ENCODE results near the gene PIP5K1B. TPM values are rescaled to one million over a fixed set of nuclear protein-coding genes. Genes with fewer than 3 reads are reported as not detected.
A peak's percentile ranks its signal among the peaks of the same experiment; 100 is the strongest.

Gene PIP5K1B, protein sequence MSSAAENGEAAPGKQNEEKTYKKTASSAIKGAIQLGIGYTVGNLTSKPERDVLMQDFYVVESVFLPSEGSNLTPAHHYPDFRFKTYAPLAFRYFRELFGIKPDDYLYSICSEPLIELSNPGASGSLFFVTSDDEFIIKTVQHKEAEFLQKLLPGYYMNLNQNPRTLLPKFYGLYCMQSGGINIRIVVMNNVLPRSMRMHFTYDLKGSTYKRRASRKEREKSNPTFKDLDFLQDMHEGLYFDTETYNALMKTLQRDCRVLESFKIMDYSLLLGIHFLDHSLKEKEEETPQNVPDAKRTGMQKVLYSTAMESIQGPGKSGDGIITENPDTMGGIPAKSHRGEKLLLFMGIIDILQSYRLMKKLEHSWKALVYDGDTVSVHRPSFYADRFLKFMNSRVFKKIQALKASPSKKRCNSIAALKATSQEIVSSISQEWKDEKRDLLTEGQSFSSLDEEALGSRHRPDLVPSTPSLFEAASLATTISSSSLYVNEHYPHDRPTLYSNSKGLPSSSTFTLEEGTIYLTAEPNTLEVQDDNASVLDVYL
- total RNA-seq (2022) = 0.16 TPM in 1 of 2 replicates, not detected in the other
- Bru-seq, nascent RNA = percentile 16 among the genes with signal in this experiment
- percentile 13 among the genes with signal in this experiment for BruChase-seq, experiment 1, labeled RNA remaining after a 6-hour chase
- percentile 14 among the genes with signal in this experiment for BruChase-seq, experiment 2, labeled RNA remaining after a 2-hour chase
- long read RNA-seq = 0 reads

DNA sequence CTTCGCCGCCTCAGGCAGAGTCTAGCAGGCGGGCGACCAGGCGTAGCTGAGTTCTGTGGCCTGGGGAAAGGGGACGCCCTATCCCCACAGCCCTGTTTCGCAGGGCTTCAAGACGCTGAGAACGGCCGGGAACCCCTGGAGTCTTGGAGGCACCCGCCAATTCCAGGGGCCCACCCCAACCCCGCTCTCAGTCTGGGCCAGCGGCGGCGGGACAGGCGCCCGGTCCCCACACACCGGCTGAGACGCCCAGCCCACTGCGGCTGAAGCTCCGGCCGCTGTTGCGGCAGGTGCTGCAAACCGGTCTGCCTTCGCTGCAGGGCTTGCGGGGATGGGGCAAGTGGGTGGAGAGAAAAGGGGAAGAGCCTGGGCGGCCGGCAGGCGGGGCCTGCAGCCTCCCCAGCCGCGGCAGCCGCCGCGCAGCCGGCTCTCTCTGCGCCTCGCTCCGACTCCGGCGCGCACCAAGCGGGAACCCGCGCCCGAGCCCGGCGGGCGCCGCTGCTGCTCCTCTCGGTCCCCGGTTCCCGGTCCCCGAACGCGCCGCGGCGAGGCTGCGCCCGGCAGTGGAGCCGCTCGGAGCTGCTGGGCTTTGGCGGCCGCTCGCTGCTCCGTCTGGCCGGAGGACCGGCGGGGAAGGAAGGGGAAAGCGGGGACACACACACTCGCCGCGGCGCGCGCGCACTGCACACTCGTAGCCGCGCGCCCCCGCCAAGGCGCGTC, at the start of gene PIP5K1B:
PIP5K1B (plus strand) TSS at position 427 of the 717 bp plus-strand sequence. CDS start 117,375 bp downstream, outside the sequence.
- Mint-ChIP-seq H3K36me3 (ENCODE audit: insufficient read depth, unreplicated experiment) (no peaks in the 10 kb centered on the region), H3K27ac (ENCODE audit: low read depth, unreplicated experiment) (no peak within 1 kb of the TSS), H3K9me3 (ENCODE audit: unreplicated experiment) (no peaks in the 10 kb centered on the region), H3K4me1 (ENCODE audit: insufficient read depth, unreplicated experiment) (no peaks in the 10 kb centered on the region), H3K4me3 (ENCODE audit: unreplicated experiment) (peak within 1 kb of the TSS; percentile 64), H3K27me3 (ENCODE audit: insufficient read depth, unreplicated experiment) (peaks cover 87% of the 10 kb centered on the region)
- CTCF ChIA-PET = interaction anchor here (0.6 to 1.0 kb wide), 2 partner anchors 97 to 299 kb away, joined by 4 read pairs; no protein-coding TSS in a partner anchor
- TF ChIP-seq, protein P1, sequence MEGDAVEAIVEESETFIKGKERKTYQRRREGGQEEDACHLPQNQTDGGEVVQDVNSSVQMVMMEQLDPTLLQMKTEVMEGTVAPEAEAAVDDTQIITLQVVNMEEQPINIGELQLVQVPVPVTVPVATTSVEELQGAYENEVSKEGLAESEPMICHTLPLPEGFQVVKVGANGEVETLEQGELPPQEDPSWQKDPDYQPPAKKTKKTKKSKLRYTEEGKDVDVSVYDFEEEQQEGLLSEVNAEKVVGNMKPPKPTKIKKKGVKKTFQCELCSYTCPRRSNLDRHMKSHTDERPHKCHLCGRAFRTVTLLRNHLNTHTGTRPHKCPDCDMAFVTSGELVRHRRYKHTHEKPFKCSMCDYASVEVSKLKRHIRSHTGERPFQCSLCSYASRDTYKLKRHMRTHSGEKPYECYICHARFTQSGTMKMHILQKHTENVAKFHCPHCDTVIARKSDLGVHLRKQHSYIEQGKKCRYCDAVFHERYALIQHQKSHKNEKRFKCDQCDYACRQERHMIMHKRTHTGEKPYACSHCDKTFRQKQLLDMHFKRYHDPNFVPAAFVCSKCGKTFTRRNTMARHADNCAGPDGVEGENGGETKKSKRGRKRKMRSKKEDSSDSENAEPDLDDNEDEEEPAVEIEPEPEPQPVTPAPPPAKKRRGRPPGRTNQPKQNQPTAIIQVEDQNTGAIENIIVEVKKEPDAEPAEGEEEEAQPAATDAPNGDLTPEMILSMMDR (IDR thresholded peaks at IDR 0.05; ENCODE audit: unreplicated experiment) = no peak
- peak; percentile 26 for DNase-seq (ENCODE audit: unreplicated experiment)
- BruUV-seq (replicated peaks) = no TSS peak
- intact Hi-C loops (cut with micrococcal nuclease) = no loop called here
- POLR2A ChIA-PET = no interaction called here

DNA sequence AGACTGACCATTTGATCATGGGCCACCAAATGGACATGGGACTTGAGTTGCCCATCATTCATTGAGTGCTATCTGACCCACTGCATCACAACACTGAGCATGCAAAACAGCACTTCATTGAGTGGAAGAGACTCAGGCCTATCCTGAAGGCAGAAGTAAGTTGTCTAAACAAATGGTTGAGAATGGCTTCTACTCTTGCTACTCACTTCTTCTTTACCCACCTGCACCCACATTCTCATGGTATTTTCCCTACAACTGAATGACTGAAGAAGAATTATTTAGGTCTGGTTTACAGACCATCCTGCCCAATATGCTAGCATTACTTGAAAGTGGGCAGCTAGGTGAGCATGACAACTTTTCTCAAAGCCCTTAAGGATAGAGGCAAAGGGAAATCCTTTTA, 41.0 kb upstream of the PIP5K1B start:
- POLR2A ChIA-PET = no interaction called here
- CTCF ChIA-PET = no interaction called here
- H3K27me3 Mint-ChIP-seq (ENCODE audit: insufficient read depth, unreplicated experiment) = peaks cover 53% of the 10 kb centered on the region
- DNase-seq (ENCODE audit: unreplicated experiment) = no peak
- intact Hi-C loops (cut with micrococcal nuclease) = no loop called here
- TF ChIP-seq, protein P1 (IDR thresholded peaks at IDR 0.05; ENCODE audit: unreplicated experiment) = no peak
- no peaks in the 10 kb centered on the region for H3K36me3 Mint-ChIP-seq (ENCODE audit: insufficient read depth, unreplicated experiment)
- no peak overlapping the region for H3K27ac Mint-ChIP-seq (ENCODE audit: low read depth, unreplicated experiment)
- no peak overlapping the region for H3K4me3 Mint-ChIP-seq (ENCODE audit: unreplicated experiment)
- BruUV-seq (replicated peaks) = no TSS peak
- no peaks in the 10 kb centered on the region for H3K4me1 Mint-ChIP-seq (ENCODE audit: insufficient read depth, unreplicated experiment)
- no peaks in the 10 kb centered on the region for H3K9me3 Mint-ChIP-seq (ENCODE audit: unreplicated experiment)

DNA sequence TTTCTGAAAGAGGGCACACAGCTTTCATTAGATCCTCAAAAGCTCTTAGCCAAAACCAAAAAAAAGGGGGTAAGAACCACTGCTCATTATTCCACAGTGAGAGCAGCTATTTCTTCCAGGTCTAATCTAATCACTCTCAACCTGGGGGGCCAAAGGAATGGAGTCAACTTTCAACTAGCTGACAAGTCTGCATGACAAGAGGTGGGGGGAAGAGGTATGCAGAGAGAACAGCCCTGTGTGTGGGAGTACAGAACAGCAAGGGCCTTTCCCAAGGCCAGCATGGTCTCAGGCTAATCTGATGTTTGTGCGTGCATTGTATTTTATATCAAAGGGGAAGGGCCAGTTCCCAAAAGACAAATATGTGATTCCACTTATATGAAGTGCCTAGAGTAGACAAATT, 36.9 kb upstream of the PIP5K1B start:
- intact Hi-C loops (cut with micrococcal nuclease) = no loop called here
- Mint-ChIP-seq H3K4me3 (ENCODE audit: unreplicated experiment) (no peak overlapping the region), H3K4me1 (ENCODE audit: insufficient read depth, unreplicated experiment) (no peaks in the 10 kb centered on the region), H3K36me3 (ENCODE audit: insufficient read depth, unreplicated experiment) (no peaks in the 10 kb centered on the region), H3K27ac (ENCODE audit: low read depth, unreplicated experiment) (no peak overlapping the region), H3K27me3 (ENCODE audit: insufficient read depth, unreplicated experiment) (peaks cover 53% of the 10 kb centered on the region), H3K9me3 (ENCODE audit: unreplicated experiment) (no peaks in the 10 kb centered on the region)
- POLR2A ChIA-PET = no interaction called here
- no peak for DNase-seq (ENCODE audit: unreplicated experiment)
- BruUV-seq (replicated peaks) = no TSS peak
- CTCF ChIA-PET = no interaction called here
- TF ChIP-seq, protein P1 (IDR thresholded peaks at IDR 0.05; ENCODE audit: unreplicated experiment) = no peak

DNA sequence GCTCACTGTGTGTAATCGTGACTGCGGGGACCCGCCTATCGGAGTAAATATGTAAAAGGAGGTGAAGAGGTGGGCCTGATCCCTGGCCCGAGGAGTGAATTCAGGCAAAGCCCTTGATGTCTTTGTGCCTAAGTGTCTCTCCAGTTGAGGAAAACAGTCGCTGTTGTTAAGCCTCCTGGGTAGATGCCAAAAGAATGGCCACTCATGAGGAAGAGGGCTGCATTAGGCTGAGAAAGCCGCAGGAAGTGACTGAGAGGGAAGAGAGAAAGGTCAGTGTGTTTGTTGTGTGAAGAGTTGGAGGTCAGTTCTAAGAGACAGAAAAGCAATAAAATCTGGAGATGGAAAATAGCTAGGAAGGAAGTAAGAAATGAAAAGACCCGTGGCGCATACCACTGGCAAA, 35.8 kb upstream of the PIP5K1B start:
- Mint-ChIP-seq H3K4me1 (ENCODE audit: insufficient read depth, unreplicated experiment) (no peaks in the 10 kb centered on the region), H3K9me3 (ENCODE audit: unreplicated experiment) (no peaks in the 10 kb centered on the region), H3K27me3 (ENCODE audit: insufficient read depth, unreplicated experiment) (peaks cover 60% of the 10 kb centered on the region), H3K27ac (ENCODE audit: low read depth, unreplicated experiment) (no peak overlapping the region), H3K36me3 (ENCODE audit: insufficient read depth, unreplicated experiment) (no peaks in the 10 kb centered on the region), H3K4me3 (ENCODE audit: unreplicated experiment) (no peak overlapping the region)
- BruUV-seq (replicated peaks) = no TSS peak
- TF ChIP-seq, protein P1 (IDR thresholded peaks at IDR 0.05; ENCODE audit: unreplicated experiment) = no peak
- intact Hi-C loops (cut with micrococcal nuclease) = no loop called here
- no peak for DNase-seq (ENCODE audit: unreplicated experiment)
- CTCF ChIA-PET = no interaction called here
- POLR2A ChIA-PET = no interaction called here

Data from MCF 10A (cell line).